Measurements from ENCODE around the gene KCNB1.
A peak's percentile ranks its signal among the peaks of the same experiment; 100 is the strongest.
"Not testable (repeated sequence)": the region's sequence is repeated elsewhere in the genome, so short reads cannot be mapped to it uniquely, and the experiment has no call there.

Gene KCNB1

DNA sequence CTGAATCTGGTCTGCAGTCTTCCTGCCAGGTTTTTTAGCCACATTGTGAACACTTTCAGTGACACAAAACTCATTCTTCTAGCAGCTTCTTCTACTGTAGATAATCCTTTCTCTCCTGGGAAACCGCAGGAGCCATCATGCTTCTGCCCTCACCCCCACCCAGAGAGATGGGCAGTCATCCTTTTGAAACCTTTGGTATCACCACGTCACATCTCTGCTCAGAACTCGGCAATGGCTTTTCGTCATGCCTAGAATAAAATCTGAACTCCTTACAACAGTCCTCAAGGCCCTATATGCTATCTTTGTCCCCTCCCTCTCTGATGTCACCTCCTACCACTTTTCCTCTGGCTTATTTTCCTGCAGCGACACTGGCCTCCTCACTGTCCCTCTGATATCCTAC lies 158.2 kb downstream of the KCNB1 start:
- no peak for DNase-seq (ENCODE audit: low read depth, low spot score)

DNA sequence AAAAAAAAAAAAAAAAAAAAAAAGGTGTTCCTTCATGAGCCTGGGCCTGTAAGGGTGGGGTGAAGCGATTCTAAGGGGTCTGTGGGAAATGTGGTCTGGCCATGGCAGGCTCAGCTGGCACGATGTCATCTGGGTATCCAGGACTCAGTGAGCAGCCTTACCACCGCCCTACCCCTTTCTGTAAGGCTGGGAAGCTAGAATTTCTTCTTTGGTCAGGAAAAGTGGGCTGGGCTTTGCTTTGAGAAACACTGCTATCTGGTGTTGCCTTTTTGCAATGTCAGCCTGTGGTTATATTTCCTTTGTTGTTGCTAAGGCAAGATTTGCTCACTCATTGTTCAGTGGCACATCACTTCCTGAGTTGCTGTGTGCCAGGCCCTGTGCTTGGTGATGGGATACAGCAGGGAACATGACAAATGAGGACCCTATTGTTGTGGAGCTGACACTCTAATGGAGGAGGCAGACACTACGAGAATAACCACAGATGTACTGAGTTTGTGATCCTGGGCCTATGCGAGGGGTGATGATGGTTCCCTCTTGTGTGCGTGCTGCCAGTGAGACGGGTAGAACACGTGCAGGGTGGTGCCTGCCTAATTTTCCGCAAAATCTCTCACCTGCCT lies 158.7 kb downstream of the KCNB1 start:
- peak; percentile 50 for DNase-seq (ENCODE audit: low read depth, low spot score)

- peak; percentile 79 for DNase-seq (ENCODE audit: low read depth, low spot score)
These were observed 162.0 kb downstream of the KCNB1 start for GRCh38 chr20:49320460-49320859.

DNA sequence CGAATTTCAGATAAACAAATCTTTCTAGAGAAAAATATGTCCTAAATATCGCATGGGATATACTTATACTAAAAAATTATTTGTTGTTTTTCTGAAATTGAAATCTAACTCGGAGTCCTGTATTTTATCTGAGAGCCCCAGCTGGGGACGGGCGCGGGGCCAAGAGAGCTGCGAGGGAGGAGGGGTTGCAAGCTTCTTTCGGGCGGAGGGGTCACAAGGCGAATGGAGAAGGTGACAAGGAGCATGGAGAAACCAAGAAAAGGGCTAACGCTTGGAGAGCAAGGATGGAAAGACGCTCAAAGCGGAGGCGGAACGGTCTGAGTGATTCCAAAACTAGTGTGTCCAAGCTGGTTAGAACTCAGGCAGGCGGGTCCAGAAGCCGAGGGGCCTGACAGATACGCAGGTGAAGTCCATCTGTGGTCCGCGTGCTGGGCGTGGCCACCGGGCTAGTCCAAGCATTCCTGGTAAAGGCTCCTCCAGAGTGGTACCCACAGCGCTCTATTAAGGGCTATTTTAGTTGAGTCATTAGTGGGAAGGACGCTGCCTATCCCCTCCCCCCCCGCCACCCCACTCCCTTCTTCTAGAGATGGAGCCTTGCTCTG lies 163.2 kb downstream of the KCNB1 start:
- DNase-seq (ENCODE audit: low read depth, low spot score), result peak; percentile 17

DNA sequence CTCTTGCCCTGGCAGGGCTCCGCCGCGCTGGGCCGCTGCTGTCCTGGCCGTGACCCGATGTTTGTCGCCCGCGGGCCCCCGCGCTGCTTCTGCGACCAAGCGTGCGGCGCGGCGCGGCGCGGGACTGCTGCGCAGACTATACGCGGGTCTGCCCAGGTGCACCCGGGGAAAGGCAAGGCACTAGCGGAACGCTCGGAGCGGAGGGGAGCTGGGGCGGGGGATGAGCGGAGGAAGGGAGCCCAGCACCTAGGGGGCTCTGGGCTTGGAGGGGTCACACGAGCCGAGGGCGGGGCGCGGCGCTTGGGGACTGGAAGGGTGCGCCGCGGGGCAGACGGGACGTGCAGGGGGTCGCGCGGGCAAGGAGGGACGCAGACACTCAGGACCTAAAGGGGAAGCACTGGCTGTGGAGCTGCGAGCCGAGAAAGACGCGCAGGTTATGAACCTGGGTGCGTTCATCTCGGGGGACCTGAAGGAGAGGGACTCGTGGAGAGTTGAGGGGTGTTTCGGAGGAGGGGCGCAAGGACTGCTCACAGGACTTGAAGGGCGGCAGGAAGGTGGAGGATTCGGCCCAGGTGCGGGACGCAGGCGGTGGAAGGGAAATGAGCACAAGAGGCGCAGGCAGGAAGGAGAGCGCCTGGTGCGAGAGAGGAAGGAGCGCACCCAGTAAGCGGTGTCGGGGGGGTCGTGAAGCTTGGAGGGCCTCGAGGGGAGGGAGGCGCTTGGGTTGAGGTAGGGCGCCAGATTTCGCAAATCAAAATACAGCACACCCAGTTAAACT lies 163.8 kb downstream of the KCNB1 start:
- peak; percentile 19 for DNase-seq (ENCODE audit: low read depth, low spot score)

- DNase-seq (ENCODE audit: low read depth, low spot score), result peak; percentile 16
These were observed 164.4 kb downstream of the KCNB1 start for GRCh38 chr20:49318091-49318429.

DNA sequence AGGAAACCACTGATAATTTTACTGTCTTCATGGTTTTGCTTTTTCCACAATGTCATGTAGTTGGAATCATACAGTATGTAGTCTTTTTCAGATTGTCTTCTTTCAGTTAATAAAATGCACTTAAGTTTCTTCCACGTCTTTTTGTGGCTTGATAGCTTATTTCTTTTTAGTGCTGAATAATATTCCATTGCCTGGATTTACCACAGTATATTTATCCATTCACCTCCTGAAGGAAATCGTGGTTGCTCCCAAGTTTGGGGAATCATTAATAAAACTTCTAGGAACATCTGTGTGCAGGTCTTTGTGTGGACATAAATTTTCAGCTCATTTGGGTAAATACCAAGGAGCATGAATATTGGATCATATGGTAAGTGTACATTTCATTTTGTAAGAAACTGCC lies 165.8 kb downstream of the KCNB1 start:
- no peak for DNase-seq (ENCODE audit: low read depth, low spot score)

DNA sequence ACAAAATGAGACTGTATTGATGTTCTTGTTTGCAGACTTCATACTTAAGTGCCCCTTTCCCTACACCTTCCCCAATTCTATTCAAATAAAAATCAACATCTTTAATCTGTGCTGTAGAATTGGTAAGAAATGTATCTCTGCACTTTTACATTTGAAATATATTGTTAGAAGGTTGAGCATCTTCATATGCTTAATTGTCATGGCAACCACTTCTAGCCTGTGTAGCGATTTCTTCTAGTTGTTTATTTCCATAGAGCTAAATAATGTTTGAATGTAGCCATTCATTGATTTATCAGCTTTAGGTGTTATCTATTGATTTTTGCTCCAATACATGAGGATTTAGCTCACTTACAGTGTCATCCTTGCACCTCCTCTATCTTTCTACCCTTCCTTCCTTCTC lies 166.9 kb downstream of the KCNB1 start:
- DNase-seq (ENCODE audit: low read depth, low spot score), result no peak

- DNase-seq (ENCODE audit: low read depth, low spot score), result not testable (repeated sequence)
These were observed 168.4 kb downstream of the KCNB1 start for GRCh38 chr20:49314052-49314451.
